ENCODE measurements around the gene MGAT4A.

Gene MGAT4A

GRCh38 chr2:98731041-98731893 is at the start of gene MGAT4A:
MGAT4A (minus strand) TSS chr2:98731132; CDS start chr2:98726332, 4,800 bp downstream.
- peak; percentile 57 to 68 for DNase-seq (ENCODE audit: low read depth in 1 of 2, low spot score in 1 of 2)

- DNase-seq (ENCODE audit: low read depth in 1 of 2, low spot score in 1 of 2): no peak
Observed at GRCh38 chr2:98778741-98779483, 48.0 kb upstream of the MGAT4A start.

GRCh38 chr2:98778151-98778550 is 47.2 kb upstream of the MGAT4A start:
- no peak for DNase-seq (ENCODE audit: low read depth in 1 of 2, low spot score in 1 of 2)

GRCh38 chr2:98777710-98778109 is 46.8 kb upstream of the MGAT4A start:
- no peak for DNase-seq (ENCODE audit: low read depth in 1 of 2, low spot score in 1 of 2)

- no peak for DNase-seq (ENCODE audit: low read depth in 1 of 2, low spot score in 1 of 2)
Observed at GRCh38 chr2:98777076-98777475, 46.1 kb upstream of the MGAT4A start.

- no peak for DNase-seq (ENCODE audit: low read depth in 1 of 2, low spot score in 1 of 2)
Observed at GRCh38 chr2:98776136-98776535, 45.2 kb upstream of the MGAT4A start.

- DNase-seq (ENCODE audit: low read depth in 1 of 2, low spot score in 1 of 2): no peak
Observed at GRCh38 chr2:98775146-98775986, 44.4 kb upstream of the MGAT4A start.

- DNase-seq (ENCODE audit: low read depth in 1 of 2, low spot score in 1 of 2): no peak
Observed at GRCh38 chr2:98773907-98774306, 43.0 kb upstream of the MGAT4A start.

- DNase-seq (ENCODE audit: low read depth in 1 of 2, low spot score in 1 of 2): no peak
Observed at GRCh38 chr2:98773169-98773568, 42.2 kb upstream of the MGAT4A start.

- no peak for DNase-seq (ENCODE audit: low read depth in 1 of 2, low spot score in 1 of 2)
Observed at GRCh38 chr2:98772536-98772935, 41.6 kb upstream of the MGAT4A start.

- DNase-seq (ENCODE audit: low read depth in 1 of 2, low spot score in 1 of 2): peak; percentile 28 to 57
Observed at GRCh38 chr2:98771721-98772524, 41.0 kb upstream of the MGAT4A start.

- DNase-seq (ENCODE audit: low read depth in 1 of 2, low spot score in 1 of 2): no peak
Observed at GRCh38 chr2:98771264-98771663, 40.3 kb upstream of the MGAT4A start.

- DNase-seq (ENCODE audit: low read depth in 1 of 2, low spot score in 1 of 2): no peak
Observed at GRCh38 chr2:98769784-98770183, 38.9 kb upstream of the MGAT4A start.

GRCh38 chr2:98769114-98769476 is 38.2 kb upstream of the MGAT4A start:
- no peak for DNase-seq (ENCODE audit: low read depth in 1 of 2, low spot score in 1 of 2)

GRCh38 chr2:98768384-98769113 is 37.6 kb upstream of the MGAT4A start:
- no peak for DNase-seq (ENCODE audit: low read depth in 1 of 2, low spot score in 1 of 2)

GRCh38 chr2:98764499-98764898 is 33.6 kb upstream of the MGAT4A start:
- no peak for DNase-seq (ENCODE audit: low read depth in 1 of 2, low spot score in 1 of 2)

- DNase-seq (ENCODE audit: low read depth in 1 of 2, low spot score in 1 of 2): no peak
Observed at GRCh38 chr2:98763209-98763951, 32.4 kb upstream of the MGAT4A start.

- DNase-seq (ENCODE audit: low read depth in 1 of 2, low spot score in 1 of 2): no peak
Observed at GRCh38 chr2:98761909-98762308, 31.0 kb upstream of the MGAT4A start.

- peak; percentile 41 to 57 for DNase-seq (ENCODE audit: low read depth in 1 of 2, low spot score in 1 of 2)
Observed at GRCh38 chr2:98761267-98761781, 30.4 kb upstream of the MGAT4A start.

All from activated CD4-positive, alpha-beta T cell treated with anti-CD3 and anti-CD28 coated beads, Interleukin-2, amount 50 U/mL, for 24 hours (primary cell).